Measurements from ENCODE around the gene CA5A.
"Not testable (repeated sequence)": the region's sequence is repeated elsewhere in the genome, so short reads cannot be mapped to it uniquely, and the experiment has no call there.

The CA5A gene

DNA sequence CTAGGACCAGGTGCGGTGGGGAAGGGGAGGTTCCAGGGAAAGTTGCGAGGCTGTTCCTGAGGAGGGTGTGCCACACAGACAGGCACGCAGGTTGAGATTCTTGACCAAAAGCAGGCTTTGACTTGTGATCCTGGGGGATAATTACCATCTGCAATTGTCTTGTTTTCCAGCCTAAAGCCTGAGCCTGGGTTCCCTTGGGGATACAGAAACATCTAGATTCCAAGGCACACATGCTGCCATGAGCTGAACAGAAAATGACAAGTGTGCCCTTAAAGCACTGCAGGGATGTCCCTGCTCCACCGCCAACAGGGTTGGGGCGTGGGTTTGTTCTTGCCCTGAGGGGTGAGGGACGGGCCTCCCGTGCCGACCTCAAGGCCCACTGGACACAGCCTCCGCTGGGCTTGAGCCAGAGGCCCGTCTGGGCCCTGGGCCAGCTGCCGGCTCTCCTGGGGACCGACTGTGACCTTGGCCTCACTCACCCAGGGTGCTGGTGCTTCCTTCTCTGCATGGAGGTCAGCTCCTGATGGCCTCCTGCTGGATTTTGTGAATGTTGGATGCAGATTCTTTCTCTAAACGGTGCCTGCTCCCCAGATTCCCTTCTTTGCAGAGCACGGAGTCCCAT, 14.0 kb downstream of the CA5A start:
- DNase-seq: no peak

DNA sequence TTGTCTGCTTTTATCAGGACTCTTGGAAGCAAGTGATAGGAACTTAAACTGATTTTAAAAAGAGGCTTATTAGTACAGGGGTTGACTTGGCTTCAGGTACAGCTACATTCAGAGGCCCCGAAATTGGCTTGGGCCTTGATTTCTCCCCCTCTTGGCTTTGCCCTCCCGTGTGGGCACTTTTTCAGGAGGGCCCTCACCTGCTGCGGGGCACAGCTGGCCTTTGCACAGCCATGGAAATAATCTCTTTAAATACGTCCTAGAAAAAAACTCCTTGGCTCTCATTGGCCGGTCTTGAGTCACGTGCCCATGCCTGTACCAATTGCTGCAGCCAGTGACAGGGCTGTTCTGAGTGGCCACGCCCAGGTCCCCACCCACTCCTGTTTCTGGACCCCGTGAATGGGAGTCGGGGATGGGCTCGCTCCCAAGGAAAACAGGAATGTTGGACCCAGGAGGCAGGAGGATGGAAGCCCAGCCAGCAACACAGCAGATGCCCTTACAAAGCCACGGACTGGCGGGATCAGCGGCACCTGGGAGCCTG, 15.0 kb downstream of the CA5A start:
- DNase-seq: no peak

DNA sequence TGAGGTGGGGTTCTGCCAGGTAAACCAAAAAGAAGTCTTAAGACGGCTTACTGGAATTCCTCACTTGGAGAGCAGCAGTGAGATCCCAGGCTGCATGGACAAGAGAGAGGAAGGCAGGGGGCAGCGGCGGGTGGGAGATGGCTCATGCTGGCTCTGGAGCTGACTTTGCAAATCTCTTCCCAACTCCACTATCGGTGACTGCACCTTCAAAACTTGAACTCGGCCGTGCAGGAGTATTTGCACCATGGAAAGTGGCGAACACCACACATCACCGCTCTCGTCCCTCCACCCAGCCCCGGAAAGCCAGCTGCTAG, 16.7 kb downstream of the CA5A start:
- DNase-seq: no peak

DNA sequence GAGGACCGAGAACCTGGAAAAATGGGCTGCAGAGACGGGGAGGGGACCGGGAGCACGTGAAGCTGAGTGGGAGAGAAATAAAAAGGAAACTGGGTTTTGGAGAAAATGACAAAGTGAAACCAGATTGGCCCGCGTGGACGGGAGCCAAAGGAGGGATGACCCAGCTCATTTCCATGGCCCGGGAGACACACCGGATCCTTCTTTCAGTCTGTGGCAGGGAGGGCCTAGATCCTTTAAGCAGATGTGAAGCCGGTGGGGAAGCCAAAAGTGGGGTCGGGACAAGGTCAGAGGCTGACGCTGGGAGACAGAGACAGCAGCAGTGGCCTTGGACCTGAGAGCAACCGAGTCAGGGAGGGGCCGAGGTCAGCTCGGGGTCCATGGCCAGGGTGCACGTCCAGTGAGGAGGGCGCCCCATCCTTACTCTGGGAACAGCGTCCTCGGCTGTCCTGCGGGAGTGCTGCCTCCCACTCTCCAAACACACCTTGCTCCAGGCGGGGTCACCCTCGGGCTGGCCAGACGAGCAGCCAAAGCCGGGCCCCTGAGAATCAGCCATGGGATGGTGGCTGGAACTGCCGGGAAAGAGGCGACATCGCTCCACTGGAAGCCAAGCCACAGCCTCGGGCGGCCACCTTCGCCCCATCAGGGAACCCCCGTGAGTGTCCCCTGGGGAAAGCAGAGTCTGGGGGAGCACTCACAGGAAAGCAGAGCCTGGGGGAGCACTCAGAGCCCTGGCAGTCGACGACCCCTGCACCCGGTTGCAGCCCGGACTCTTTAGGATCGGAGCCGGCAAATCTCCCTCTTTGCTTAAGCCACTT, 17.3 kb downstream of the CA5A start:
- no peak for DNase-seq

DNA sequence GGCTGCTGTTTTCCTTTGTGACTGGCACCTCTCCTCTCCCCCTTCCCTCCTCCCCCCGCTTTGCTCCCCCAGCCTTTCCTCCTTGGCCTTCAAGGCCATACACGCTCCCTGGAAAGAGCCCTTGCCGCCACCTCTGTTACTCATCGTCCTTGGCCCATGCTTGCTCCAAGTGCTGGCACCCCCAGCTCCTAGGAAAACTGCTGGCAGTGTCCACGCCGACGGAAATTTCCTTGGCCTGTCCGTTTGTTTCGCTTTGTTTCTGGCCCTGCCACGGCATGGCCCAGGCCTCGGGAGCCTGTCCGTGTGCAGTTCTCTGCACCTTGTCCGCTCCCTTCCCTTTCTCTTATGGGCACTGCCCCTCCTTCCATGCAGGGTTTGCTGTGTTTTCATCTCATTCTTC, 18.0 kb downstream of the CA5A start:
- DNase-seq: no peak

DNA sequence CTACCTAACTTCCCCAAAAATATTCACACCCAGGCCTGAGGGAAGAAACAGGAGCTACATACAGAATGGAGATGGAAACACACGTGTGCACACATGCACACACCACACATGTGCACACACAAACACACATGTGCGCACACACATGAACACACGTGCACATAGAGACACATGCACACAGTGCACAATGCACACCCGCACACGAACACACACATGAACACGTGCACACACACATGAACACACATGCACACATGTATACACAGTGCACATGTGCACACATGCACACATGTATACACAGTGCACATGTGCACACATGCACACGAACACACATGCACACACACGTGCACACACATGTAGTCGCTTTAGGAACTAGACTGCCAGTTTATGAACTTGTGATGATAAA, 18.8 kb downstream of the CA5A start:
- no peak for DNase-seq

DNA sequence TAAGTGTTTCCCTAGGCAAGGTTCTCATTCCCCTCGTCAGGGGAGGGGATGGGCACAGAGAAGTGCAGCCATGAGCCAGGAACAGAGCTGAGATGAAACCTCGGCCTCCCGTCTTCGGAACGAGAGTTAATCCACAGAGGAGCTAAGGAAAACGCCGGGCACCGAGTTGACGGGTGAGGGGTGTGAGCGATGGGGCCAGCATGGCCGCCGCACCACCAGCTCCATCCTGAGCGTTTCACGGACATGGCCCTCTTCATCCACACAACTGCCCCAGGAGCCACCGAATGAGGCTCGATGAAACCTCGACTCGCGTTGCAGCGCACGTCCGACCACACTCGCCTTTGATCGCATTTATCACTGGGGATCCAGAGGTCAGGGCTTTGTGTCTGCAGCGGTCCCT, 21.5 kb downstream of the CA5A start:
- DNase-seq: no peak

DNA sequence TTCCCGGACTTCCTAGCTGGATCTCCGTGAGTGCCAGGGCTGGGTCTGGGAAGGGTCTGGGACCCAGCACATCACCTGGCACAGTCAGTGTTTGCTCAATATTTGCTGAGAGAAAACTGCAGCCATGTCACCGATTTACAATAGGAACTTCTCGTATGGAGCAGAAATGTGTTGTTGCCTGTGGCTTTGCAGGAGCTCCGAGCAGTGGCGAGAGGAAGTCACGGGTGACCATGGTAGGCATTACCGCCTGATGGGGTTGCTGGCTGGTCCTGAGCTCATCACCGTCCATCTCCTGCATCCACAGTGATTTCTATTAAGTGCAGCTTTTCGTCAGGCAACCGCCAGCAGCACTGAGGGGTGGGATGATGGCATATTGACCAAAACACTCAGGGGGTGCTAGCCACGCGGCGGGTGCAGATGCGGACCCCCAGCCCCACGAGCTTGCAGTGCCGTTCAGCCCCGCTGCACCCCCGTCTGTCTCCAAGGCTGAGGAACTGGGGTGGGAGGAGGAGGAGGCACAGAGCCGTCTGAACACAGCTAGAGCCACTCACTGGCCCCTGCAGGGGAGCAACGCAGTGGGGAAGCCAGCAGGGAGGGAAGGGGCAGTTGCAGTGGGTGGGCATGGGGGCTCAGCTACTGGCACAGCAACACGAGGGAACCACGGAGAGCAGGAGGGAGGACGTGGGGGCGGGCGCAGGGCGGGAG, 22.2 kb downstream of the CA5A start:
- DNase-seq: not testable (repeated sequence)

DNA sequence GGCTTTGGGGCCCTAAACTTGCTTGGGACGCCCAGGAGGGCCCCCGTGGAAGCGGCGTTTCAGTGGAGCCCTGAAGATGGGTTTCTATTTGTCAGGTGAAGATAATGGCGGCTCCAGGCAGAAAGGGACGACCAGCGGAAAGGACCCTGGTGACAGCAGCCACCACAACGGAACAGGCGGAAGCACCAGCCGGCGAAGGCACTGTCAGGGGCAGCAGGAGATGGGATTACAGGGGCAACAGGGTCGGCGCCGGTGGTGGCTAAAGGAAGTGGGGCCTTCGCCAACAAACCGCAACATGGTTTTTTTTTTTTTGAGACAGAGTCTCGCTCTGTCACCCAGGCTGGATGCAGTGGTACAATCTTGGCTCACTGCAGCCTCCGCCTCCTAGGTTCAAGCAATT, 23.6 kb downstream of the CA5A start:
- not testable (repeated sequence) for DNase-seq

DNA sequence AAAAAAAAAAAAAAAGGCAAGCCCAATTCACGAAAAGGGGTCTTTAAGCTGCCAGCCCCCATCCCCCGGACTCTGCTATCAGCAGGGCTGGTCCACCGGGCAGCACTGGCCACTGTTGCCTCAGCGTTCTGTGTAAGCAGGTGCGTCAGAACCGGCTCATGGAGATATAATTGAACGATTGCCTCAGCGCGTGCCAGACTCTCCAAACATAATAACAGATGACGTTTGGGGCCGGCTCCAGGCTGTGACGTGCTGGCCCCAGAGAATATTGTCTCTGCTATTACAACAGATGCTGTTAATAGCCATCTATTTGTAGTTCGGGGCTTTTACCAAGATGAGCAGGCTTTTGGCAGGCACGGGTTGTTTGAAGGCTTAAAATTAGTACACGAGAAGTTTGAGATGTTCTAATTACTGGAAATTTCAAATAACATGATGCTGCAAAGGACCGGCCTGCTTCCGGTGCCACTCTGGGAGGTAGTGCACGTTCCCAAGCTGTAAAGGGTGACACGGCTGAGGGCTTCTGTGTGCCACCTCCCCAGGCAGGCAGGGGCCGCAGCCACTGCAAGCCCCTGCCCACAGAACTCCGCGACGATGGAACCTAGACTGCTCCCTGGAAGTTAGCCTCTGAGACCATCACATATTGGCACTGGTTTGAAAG, 25.1 kb downstream of the CA5A start:
- DNase-seq: peak; percentile 66

DNA sequence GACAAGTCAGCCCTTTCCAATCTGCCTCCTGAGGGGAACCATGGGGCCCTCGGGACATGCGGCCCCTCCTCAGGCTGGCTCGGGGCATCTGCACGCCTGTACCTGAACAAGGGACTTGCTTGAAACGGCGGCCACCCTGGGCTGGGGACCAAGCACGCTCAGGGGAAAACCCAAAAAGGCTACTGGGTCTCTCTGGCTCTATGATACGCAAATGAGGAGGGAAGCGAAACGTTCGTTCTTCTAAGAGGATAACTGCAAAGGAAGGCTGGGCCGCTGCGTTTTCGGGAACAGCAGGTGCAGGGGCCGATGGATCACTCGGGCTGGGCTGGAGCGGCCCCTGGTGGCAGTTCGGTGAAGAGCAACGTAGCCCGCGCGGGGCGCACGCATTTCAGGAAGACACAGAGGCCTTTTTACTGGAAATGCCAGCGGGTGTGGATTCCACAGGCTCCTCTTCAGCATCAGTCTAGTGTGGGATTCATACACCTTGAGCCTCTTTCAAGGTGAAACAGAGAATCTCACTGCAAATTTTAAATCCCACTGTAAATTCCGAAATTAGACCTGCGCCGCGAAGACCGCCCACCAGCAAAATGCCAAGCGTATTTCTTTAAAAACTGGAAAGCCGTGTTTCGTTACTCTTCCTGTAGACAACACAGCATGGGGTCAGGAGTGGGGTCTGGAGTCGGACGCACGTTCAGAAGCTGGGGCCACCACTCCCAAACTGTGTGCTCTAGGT, 27.0 kb downstream of the CA5A start:
- peak; percentile 27 for DNase-seq

DNA sequence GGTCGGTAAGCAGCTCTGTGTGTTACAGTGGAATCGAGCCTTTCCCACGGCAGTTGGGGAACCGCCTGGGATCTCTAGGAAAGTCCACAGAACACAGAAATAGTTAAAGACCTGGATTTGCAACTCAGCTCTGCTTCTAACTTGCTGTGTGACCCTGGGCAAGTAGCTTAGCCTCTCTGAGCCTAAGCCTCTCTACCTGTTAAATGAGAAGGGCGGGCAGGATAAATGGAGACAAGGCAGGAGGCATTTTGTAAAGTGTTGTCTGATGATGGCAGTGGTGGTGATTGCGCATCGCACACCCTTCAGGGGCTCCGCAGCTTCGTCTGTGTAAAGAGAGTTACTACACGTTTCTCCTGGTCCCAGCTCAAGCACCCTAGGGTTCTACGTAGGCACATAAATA, 28.2 kb downstream of the CA5A start:
- DNase-seq: not testable (repeated sequence)

DNA sequence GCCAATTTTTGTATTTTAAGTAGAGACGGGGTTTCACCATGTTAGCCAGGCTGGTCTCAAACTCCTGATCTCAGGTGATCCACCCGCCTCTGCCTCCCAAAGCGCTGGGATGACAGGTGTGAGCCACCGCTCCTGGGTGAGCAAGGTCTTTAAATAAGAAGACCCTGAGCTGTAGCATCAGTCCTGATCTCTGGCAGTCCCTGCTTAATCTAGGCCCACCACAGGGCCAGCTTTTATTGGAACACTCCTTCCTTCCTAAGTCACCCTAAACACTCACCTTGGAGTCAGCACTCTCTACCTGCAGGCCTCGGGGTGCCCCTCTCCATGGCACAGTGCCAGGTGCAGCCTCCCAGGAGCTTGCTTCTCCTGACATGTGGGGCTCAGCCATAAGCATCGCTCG, 30.8 kb downstream of the CA5A start:
- DNase-seq: not testable (repeated sequence)

DNA sequence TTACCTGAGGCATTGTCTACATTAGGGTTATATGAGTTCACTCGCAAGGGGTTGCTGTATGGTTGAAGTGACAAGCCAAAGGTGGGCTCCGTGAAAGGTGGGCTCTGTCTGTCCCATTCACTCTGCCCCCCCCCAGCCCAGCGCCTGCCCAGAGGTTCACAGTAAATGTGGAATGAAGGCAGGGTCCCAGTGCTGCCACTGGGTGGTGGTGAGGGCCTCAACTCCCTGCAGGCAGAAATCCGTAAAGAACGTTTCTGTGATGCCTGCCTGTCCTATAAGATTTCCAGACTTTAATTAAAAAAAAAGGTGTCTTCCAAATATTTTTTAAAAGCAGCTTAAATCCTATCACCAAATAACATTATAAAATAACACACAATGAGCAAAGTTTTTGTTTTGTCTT, 31.4 kb downstream of the CA5A start:
- DNase-seq: not testable (repeated sequence)

DNA sequence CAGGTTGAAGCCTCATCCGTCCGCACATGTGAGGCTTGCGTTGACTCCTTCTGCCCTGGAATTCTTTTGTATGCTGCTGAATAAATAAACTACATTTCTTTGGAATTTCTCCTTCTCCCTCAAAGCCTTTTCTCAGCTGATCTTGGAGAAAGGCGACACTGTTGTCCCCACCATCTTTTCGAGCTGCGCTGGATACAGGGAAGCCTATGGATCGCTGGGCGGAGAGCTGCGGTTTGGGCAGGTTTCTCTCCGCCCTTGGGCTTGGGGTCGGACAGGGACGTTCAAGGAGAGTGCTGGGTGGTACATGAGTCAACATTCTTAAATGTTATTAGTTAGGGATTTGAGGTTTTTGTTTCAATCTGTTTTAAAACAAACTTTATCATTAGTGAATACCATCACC, 35.8 kb downstream of the CA5A start:
- DNase-seq: not testable (repeated sequence)

DNA sequence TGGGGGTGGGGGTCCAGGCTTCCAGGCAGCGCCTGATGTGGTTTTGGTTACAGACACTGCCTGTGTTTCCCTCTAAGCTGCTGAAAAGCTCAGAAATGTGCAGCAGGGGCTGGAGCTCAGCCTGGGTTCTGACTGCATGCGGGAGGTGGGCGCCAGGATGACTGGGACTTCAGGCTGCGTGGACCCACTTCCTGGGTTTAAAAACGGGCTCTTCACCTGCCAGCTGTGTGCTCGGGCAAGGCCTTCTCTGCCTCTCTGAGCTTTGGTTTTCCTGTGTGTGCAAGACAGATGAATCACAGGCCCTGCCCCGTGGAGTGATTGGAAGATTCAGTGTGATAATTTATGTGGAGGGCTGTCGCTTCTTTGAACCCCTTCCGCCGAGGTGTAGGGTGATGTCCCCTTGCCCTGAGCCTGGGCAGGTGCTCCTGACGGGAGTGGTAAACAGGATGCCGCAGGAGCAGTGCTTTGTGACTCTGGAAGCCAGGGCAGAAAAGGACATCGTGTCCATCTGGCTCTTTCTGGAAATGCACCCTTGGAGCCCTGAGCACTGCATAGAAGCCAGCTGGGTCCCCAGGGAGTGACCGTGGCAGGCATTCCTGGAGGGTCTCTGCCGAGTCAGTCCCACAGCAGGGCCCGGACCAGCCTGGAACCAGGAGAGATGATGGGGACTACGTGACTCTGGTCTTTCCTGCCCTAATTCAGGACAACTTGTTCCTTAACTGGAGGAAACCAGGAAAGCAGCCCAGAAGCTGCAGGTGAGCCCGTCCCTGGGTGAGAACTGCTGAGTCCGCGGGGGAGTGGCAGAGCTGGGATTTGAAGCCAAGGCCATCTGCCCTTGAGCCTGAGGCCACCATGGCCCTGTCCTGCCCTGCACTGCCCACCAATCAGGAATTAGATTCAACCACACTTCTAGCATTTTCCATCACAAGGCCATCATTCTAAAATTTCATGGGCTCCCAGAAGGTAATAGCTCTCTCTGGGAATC, 38.5 kb downstream of the CA5A start:
- no peak for DNase-seq

DNA sequence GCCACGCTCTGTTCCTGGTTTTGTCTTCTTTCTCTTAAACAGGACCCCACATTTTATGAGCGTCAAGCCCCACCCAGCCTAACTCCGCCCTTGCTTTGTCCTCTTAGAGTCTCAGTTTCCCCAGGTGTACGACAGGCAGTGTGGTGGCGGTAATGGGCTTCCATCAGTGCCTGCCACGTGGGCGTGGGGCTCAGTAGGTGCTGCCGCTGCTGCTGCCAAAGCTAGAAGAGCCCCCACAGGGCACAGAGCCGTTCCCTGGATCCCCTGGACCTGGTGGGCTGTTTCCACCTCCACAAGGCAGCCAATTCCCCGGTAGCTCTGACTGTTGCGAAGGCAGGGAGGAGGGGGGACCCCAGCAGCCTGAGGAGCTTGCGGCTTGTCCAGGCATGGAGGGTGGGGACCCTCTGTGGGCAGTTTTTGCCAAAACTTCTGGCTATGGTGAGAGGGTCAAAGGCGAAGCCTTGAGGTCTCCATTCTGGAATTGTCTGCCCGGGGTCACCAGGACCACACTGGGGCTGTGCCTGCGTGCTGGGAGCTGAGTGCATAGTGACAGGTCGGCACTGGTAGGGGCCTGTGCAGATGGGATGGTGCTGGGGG, 39.3 kb downstream of the CA5A start:
- not testable (repeated sequence) for DNase-seq

DNA sequence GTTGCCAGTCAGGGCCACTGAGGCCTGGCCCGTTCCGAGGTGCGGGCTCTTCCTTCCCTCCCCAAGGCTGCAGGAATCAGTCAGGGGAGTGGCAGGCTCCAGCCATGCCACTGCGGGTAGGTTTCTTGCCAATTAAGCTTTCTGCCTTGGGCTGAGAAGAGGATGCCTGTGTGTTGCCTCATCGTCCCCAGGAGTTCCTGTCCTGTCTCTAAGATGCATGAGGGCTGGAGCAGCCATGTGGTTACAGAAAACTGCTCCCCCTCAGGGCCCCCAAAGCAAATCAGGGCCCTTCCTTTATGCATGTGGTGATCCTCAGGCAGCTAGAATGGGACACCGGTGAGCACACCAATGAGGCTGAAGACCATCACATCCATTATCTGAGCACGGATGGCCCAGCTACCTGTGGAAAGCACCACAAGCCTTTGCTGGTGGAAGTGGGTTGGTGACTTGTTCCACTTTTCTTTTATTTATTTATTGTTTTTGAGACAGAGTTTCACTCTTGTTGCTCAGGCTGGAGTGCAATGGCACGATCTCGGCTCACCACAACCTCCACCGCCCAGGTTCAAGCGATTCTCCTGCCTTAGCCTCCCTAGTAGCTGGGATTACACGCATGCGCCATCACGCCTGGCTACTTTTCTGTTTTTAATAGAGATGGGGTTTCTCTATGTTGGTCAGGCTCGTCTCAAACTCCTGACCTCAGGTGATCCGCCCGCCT, 40.0 kb downstream of the CA5A start:
- DNase-seq: not testable (repeated sequence)

DNA sequence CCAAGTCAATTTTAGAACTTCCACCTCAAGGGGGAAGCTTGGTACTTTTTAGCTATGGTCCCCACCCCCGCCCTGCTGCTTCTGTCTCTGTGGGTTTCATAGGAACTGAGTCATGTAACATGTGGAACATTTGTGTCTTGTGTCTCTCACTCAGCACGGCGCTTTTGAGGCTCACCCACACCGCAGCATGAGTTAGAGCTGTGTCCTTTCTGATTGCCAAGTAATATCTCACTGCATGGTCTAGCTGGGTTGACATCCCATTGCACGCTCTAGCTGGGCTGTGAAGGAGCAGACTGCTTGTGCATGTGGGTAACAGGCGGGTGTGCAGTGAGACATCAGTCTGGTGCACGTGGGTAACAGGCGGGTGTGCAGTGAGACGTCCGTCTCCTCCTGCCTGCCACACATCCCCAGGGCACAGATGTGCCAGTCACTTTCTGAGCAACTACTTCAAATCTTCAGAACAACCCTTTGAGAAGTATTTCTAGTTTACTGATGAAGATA, 40.6 kb downstream of the CA5A start:
- DNase-seq: peak; percentile 14

DNA sequence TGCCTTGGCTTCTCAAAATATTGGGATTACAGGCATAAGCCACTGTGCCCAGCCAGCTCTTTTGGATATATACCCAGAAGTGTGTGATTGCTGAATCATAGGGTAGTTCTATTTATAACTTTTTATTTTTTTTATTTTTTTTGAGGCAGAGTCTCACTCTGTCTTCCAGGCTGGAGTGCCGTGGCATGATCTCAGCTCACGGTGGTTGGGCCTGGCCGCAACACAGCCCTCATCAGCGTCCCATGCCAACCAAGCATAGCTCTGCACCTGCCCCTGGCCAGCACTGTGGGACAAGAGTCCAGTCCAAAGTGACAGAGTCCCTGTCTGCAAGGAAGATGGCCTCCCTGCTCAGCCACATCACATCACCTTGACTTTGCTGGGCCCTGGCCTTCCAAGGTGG, 42.3 kb downstream of the CA5A start:
- not testable (repeated sequence) for DNase-seq

Measured in GOT3 (cell line).